RWPE1 (cell line): ENCODE results near the gene LNP1.

Experiments
- CTCF ChIA-PET: fragments of 350-600 bp; sonication (Branson Sonifier 250); formaldehyde crosslinking; extraction: SDS; loops from one replicate; lab custom pipeline; 2021; lab: Yijun Ruan, JAX
- POLR2A ChIA-PET: fragments of 400-600 bp; formaldehyde crosslinking; extraction: SDS; loops from one replicate; lab custom pipeline; 2020; ENCODE audit warnings: antibody characterized with exemption; ENCODE audit not compliant: low non-redundant PET; lab: Yijun Ruan, JAX
- DNase-seq: peaks from one replicate; pipeline ENCODE4 v3.0.0; 2012; ENCODE audit warnings: low spot score
- H3K27ac ChIP-seq: fragments of 450-650 bp; 2 replicates; pipeline ENCODE4 v1.5.1; 2017
- TF ChIP-seq, protein P1 (sequence below): fragments of 450-650 bp; conservative IDR thresholded peaks from 2 replicates; pipeline ENCODE4 v1.5.1; 2017; ENCODE audit warnings: low read depth, mild to moderate bottlenecking

LNP1 gene

GRCh38 chr3:100423611-100424010 is 22.3 kb downstream of the LNP1 start:
- TF ChIP-seq, protein P1, sequence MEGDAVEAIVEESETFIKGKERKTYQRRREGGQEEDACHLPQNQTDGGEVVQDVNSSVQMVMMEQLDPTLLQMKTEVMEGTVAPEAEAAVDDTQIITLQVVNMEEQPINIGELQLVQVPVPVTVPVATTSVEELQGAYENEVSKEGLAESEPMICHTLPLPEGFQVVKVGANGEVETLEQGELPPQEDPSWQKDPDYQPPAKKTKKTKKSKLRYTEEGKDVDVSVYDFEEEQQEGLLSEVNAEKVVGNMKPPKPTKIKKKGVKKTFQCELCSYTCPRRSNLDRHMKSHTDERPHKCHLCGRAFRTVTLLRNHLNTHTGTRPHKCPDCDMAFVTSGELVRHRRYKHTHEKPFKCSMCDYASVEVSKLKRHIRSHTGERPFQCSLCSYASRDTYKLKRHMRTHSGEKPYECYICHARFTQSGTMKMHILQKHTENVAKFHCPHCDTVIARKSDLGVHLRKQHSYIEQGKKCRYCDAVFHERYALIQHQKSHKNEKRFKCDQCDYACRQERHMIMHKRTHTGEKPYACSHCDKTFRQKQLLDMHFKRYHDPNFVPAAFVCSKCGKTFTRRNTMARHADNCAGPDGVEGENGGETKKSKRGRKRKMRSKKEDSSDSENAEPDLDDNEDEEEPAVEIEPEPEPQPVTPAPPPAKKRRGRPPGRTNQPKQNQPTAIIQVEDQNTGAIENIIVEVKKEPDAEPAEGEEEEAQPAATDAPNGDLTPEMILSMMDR, result no peak
- no peak overlapping the region for H3K27ac ChIP-seq
- ChIA-PET POLR2A (no interaction called here), CTCF (no interaction called here)
- DNase-seq, result no peak

- H3K27ac ChIP-seq, result no peak overlapping the region
- ChIA-PET CTCF (no interaction called here), POLR2A (interaction anchor here (0.6 kb wide), 1 partner anchor 21 kb away, joined by 4 read pairs; no protein-coding TSS in a partner anchor)
- TF ChIP-seq, protein P1, result no peak
- DNase-seq, result no peak
Observed at GRCh38 chr3:100424261-100424660, 22.9 kb downstream of the LNP1 start.

GRCh38 chr3:100425316-100425715 is 24.0 kb downstream of the LNP1 start:
- TF ChIP-seq, protein P1, result no peak
- peak; percentile 77 for DNase-seq
- no peak overlapping the region for H3K27ac ChIP-seq
- CTCF ChIA-PET, result interaction anchor here (0.6 kb wide), 1 partner anchor 593 kb away, joined by 3 read pairs; no protein-coding TSS in a partner anchor
- POLR2A ChIA-PET, result no interaction called here

- TF ChIP-seq, protein P1, result no peak
- ChIA-PET CTCF (no interaction called here), POLR2A (interaction anchor here (0.5 kb wide), 1 partner anchor 113 kb away, joined by 10 read pairs; no protein-coding TSS in a partner anchor)
- no peak for DNase-seq
- H3K27ac ChIP-seq, result no peak overlapping the region
Observed at GRCh38 chr3:100426067-100426682, 24.8 kb downstream of the LNP1 start.

DNA sequence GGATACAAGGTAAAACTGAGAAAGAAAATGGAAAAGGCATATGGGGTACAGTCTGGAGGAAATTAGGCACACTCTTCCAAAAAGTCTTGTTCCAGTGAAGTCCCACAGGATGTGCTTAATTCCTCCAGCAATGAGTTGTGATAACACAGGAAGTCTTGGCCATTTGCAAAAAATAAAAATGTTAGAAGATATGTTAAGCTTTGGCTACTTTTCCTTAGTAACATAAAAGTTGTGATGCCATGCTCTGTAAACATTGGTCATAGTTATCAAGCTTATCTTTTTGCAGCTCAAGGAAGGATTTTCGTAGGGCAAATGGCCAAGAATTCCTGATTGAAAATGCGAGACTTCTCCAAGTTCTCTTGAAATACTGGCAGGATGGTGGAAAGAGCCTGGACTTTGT is 26.4 kb downstream of the LNP1 start:
- POLR2A ChIA-PET, result no interaction called here
- TF ChIP-seq, protein P1, result no peak

GRCh38 chr3:100429187-100429716 is 27.9 kb downstream of the LNP1 start:
- DNase-seq, result no peak
- ChIA-PET POLR2A (no interaction called here), CTCF (no interaction called here)
- no peak overlapping the region for H3K27ac ChIP-seq
- TF ChIP-seq, protein P1, result no peak

More for the DNA sequence above, 26.4 kb downstream of the LNP1 start:
- CTCF ChIA-PET, result no interaction called here
- DNase-seq, result no peak
- no peak overlapping the region for H3K27ac ChIP-seq
